HepG2 (cell line): ENCODE measurements around the gene GTF2F1. TPM values are rescaled to one million over a fixed set of nuclear protein-coding genes. Genes with fewer than 3 reads are reported as not detected.

Source experiments
- CBX2 ChIP-seq, 2 experiments: fragments of 200-600 bp in 1 of 2; sonication (generic); formaldehyde crosslinking in 1 of 2; IDR thresholded peaks; 2 replicates each; pipeline versions ENCODE4 v1.7.0 to v1.8.1; 2018 to 2022; ENCODE audit warnings: low read depth in 2 of 2, low read length in 1 of 2, mild to moderate bottlenecking in 1 of 2, missing genetic modification reagents in 1 of 2
- DR1 ChIP-seq: sonication (generic); formaldehyde crosslinking; IDR thresholded peaks from 2 replicates; pipeline ENCODE4 v1.8.0; 2021; ENCODE audit warnings: mild to moderate bottlenecking, missing genetic modification reagents, inconsistent platforms
- GATA4 ChIP-seq: sonication (generic); IDR thresholded peaks from 2 replicates; pipeline ENCODE4 v1.6.1; 2016; ENCODE audit warnings: antibody characterized with exemption, low read depth, borderline replicate concordance
- IKZF1 ChIP-seq: fragments of 450-650 bp; IDR thresholded peaks from 2 replicates; pipeline ENCODE4 v1.7.1; 2016
- NFKB2 ChIP-seq: sonication (generic); formaldehyde crosslinking; IDR thresholded peaks from 2 replicates; pipeline ENCODE4 v1.4.0; 2020; ENCODE audit warnings: missing genetic modification reagents, borderline replicate concordance
- POGZ ChIP-seq: sonication (generic); formaldehyde crosslinking; IDR thresholded peaks from 2 replicates; pipeline ENCODE4 v1.4.0; 2020; ENCODE audit warnings: mild to moderate bottlenecking, missing genetic modification reagents
- PRDM10 ChIP-seq: sonication (generic); formaldehyde crosslinking; IDR thresholded peaks from 2 replicates; pipeline ENCODE4 v1.4.0; 2020; ENCODE audit warnings: low read depth, missing genetic modification reagents
- RAD21 ChIP-seq: fragments of 450-650 bp; formaldehyde crosslinking; IDR thresholded peaks from 2 replicates; pipeline ENCODE4 v1.5.0; 2020; ENCODE audit warnings: mild to moderate bottlenecking
- THAP9 ChIP-seq: sonication (generic); formaldehyde crosslinking; IDR thresholded peaks from 2 replicates; pipeline ENCODE4; 2020; ENCODE audit warnings: missing genetic modification reagents, mild to moderate bottlenecking, borderline replicate concordance
- YEATS4 ChIP-seq: sonication (generic); formaldehyde crosslinking; IDR thresholded peaks from 2 replicates; pipeline ENCODE4 v1.4.0; 2020; ENCODE audit warnings: missing genetic modification reagents, borderline replicate concordance
- ZNF446 ChIP-seq: sonication (generic); formaldehyde crosslinking; IDR thresholded peaks from 2 replicates; pipeline ENCODE4 v1.5.0; 2020; ENCODE audit warnings: mild to moderate bottlenecking, missing genetic modification reagents
- ZNF788 ChIP-seq: sonication (generic); formaldehyde crosslinking; IDR thresholded peaks from 2 replicates; pipeline ENCODE4 v1.5.0; 2020; ENCODE audit warnings: mild to moderate bottlenecking, missing genetic modification reagents, borderline replicate concordance
- polyA plus RNA-seq, 8 experiments: library from polyadenylated mRNA; depleted of rRNA in 3 of 8; stranded (reverse) in 7 of 8; unstranded in 1 of 8; fragments of >200 nt; fragmentation: Illumina TruSeq in 4 of 8; extraction: Trizol in 4 of 8; gene quantifications; 2 replicates each; pipeline versions ENCODE4 v1.2.1 to v1.2.3, GENCODE V29; 2011 to 2016; ENCODE audit warnings: low read depth in 4 of 8, missing spikeins in 1 of 8, mixed read lengths in 1 of 8; ENCODE audit not compliant: insufficient read depth in 1 of 8
- total RNA-seq, 5 experiments: library from RNA; depleted of rRNA; stranded (reverse); fragments of >200 nt; fragmentation: Illumina TruSeq; extraction: Trizol; gene quantifications; 2 replicates each; pipeline ENCODE4 v1.2.3, GENCODE V29; 2016; ENCODE audit warnings: low read depth in 1 of 5
- TF ChIP-seq, protein P1 (sequence below): sonication (generic); formaldehyde crosslinking; conservative IDR thresholded peaks from 2 replicates; pipeline ENCODE4 v1.8.0; 2022; ENCODE audit warnings: mild to moderate bottlenecking, moderate library complexity, missing genetic modification reagents
- TF ChIP-seq, protein P2 (sequence below): IDR thresholded peaks from 2 replicates; pipeline ENCODE4 v1.6.1; 2016; ENCODE audit warnings: missing compliant biosample characterization, missing genetic modification reagents, borderline replicate concordance
- TF ChIP-seq, protein P3 (sequence below): sonication (generic); formaldehyde crosslinking; IDR thresholded peaks from 2 replicates; pipeline ENCODE4 v1.4.0; 2020; ENCODE audit warnings: missing genetic modification reagents

GTF2F1 gene
- total and polyA plus RNA-seq, 2 of the 13 experiments (the other 11 are each of a cell fraction or from before 2014, with no cell fraction given): 27.8 to 34.1 TPM

DNA sequence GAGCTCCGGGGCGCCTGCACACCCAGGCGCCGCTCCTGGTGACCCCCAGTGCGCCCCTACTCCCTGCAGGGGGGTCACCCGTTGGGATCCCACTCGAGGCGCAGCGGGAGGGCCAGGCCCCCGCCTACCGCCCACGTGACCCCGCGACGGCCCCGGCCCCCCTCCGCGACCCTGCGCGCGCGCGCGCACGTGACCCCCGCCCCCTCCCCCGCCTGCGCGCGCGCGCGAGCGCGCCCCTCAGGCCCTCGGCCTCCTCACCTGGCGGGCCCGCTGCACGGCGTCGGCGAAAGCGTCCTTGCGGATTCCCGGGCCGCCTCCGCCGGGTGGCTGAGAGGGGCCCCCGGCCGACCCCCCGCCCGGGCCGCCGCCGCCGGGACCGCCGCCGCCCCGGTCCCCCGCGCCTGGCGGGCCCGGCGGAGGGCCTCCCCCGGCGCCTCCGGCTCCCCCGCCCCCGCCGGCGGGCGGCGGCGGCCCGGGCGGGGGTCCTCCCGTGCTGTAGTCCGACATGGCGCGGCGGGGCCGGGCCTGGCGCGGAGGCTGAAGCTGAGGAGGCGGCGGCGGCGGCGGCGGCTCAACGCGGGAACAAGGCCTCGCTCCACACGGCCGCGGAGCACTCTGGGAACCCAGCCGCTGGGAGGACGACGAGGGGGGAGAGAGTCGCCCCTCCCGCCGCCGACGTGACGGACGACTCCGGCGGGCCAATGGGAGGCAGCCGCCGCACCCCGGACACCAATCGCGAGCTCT lies 31.4 kb upstream of the GTF2F1 start, which contains the start of gene KHSRP (continued):
- TF ChIP-seq POGZ (CRISPR knock-in tag): 0 out of 2 replicates have a peak, but pooled peaks have one; percentile 8
- TF ChIP-seq GATA4: no peak
- no peak for TF ChIP-seq IKZF1
- TF ChIP-seq PRDM10 (CRISPR knock-in tag): no peak
- TF ChIP-seq RAD21 (CRISPR knock-in tag): peak; percentile 13; the same call in 1 of the 2 replicates
- TF ChIP-seq, protein P1, sequence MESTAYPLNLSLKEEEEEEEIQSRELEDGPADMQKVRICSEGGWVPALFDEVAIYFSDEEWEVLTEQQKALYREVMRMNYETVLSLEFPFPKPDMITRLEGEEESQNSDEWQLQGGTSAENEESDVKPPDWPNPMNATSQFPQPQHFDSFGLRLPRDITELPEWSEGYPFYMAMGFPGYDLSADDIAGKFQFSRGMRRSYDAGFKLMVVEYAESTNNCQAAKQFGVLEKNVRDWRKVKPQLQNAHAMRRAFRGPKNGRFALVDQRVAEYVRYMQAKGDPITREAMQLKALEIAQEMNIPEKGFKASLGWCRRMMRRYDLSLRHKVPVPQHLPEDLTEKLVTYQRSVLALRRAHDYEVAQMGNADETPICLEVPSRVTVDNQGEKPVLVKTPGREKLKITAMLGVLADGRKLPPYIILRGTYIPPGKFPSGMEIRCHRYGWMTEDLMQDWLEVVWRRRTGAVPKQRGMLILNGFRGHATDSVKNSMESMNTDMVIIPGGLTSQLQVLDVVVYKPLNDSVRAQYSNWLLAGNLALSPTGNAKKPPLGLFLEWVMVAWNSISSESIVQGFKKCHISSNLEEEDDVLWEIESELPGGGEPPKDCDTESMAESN: 0 out of 2 replicates have a peak, but pooled peaks have one; percentile 7
- 0 out of 2 replicates have a peak, but pooled peaks have one; percentile 33 for TF ChIP-seq ZNF788
- TF ChIP-seq DR1: peak; percentile 67; the same call in 1 of the 2 replicates
- 0 out of 2 replicates have a peak, but pooled peaks have one; percentile 10 for TF ChIP-seq NFKB2 (CRISPR knock-in tag)
- TF ChIP-seq YEATS4 (CRISPR knock-in tag): peak; percentile 44; the same call in 1 of the 2 replicates
- TF ChIP-seq ZNF446: no peak
- no peak for TF ChIP-seq THAP9 (CRISPR knock-in tag)
- no peak for TF ChIP-seq CBX2 (IDR thresholded peaks at IDR 0.05; ENCODE audit: low read depth, low read length)
- TF ChIP-seq CBX2 (CRISPR knock-in tag; IDR thresholded peaks at IDR 0.05; ENCODE audit: low read depth): no peak
- TF ChIP-seq, protein P2, sequence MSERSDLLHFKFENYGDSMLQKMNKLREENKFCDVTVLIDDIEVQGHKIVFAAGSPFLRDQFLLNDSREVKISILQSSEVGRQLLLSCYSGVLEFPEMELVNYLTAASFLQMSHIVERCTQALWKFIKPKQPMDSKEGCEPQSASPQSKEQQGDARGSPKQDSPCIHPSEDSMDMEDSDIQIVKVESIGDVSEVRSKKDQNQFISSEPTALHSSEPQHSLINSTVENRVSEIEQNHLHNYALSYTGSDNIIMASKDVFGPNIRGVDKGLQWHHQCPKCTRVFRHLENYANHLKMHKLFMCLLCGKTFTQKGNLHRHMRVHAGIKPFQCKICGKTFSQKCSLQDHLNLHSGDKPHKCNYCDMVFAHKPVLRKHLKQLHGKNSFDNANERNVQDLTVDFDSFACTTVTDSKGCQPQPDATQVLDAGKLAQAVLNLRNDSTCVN (CRISPR knock-in tag): no peak; the same call in 1 of the 2 replicates
- TF ChIP-seq, protein P3, sequence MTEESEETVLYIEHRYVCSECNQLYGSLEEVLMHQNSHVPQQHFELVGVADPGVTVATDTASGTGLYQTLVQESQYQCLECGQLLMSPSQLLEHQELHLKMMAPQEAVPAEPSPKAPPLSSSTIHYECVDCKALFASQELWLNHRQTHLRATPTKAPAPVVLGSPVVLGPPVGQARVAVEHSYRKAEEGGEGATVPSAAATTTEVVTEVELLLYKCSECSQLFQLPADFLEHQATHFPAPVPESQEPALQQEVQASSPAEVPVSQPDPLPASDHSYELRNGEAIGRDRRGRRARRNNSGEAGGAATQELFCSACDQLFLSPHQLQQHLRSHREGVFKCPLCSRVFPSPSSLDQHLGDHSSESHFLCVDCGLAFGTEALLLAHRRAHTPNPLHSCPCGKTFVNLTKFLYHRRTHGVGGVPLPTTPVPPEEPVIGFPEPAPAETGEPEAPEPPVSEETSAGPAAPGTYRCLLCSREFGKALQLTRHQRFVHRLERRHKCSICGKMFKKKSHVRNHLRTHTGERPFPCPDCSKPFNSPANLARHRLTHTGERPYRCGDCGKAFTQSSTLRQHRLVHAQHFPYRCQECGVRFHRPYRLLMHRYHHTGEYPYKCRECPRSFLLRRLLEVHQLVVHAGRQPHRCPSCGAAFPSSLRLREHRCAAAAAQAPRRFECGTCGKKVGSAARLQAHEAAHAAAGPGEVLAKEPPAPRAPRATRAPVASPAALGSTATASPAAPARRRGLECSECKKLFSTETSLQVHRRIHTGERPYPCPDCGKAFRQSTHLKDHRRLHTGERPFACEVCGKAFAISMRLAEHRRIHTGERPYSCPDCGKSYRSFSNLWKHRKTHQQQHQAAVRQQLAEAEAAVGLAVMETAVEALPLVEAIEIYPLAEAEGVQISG: peak; percentile 50
